NOMO-1 (cell line): Measurements from ENCODE around the gene DGKB.

Experiments
- DNase-seq, 2 experiments: peaks; one replicate each; lab custom pipeline; 2025; ENCODE audit not compliant: unreplicated experiment in 2 of 2; lab: John Stamatoyannopoulos, UW

DGKB gene

GRCh38 chr7:14762561-14762960 is 140.0 kb downstream of the DGKB start:
- no peak for DNase-seq

- no peak for DNase-seq
These were observed 140.8 kb downstream of the DGKB start for GRCh38 chr7:14761510-14762296.

- no peak for DNase-seq
These were observed 141.6 kb downstream of the DGKB start for GRCh38 chr7:14760730-14761478.

GRCh38 chr7:14759785-14760184 is 142.8 kb downstream of the DGKB start:
- DNase-seq = no peak

GRCh38 chr7:14754631-14755030 is 147.9 kb downstream of the DGKB start:
- no peak for DNase-seq

- no peak for DNase-seq
These were observed 150.2 kb downstream of the DGKB start for GRCh38 chr7:14752301-14752700.

GRCh38 chr7:14751461-14751860 is 151.1 kb downstream of the DGKB start:
- DNase-seq = peak; percentile 87 to 95

- no peak for DNase-seq
These were observed 154.1 kb downstream of the DGKB start for GRCh38 chr7:14748461-14748860.

GRCh38 chr7:14747701-14748100 is 154.8 kb downstream of the DGKB start:
- no peak for DNase-seq

- DNase-seq = no peak
These were observed 157.5 kb downstream of the DGKB start for GRCh38 chr7:14745076-14745475.

- no peak for DNase-seq
These were observed 161.9 kb downstream of the DGKB start for GRCh38 chr7:14740606-14741005.

GRCh38 chr7:14739841-14740185 is 162.7 kb downstream of the DGKB start:
- DNase-seq = no peak

GRCh38 chr7:14739168-14739840 is 163.2 kb downstream of the DGKB start:
- no peak for DNase-seq

- DNase-seq = peak in 1 of 2 experiments; percentile 20
These were observed 164.5 kb downstream of the DGKB start for GRCh38 chr7:14738086-14738485.

- no peak for DNase-seq
These were observed 167.7 kb downstream of the DGKB start for GRCh38 chr7:14734839-14735321.

GRCh38 chr7:14720785-14721184 is 181.8 kb downstream of the DGKB start:
- DNase-seq = no peak

- peak in 1 of 2 experiments; percentile 24 for DNase-seq
These were observed 184.7 kb downstream of the DGKB start for GRCh38 chr7:14717816-14718215.

GRCh38 chr7:14717169-14717568 is 185.4 kb downstream of the DGKB start:
- no peak for DNase-seq

- DNase-seq = no peak
These were observed 188.3 kb downstream of the DGKB start for GRCh38 chr7:14714161-14714728.

- no peak for DNase-seq
These were observed 204.3 kb downstream of the DGKB start for GRCh38 chr7:14698239-14698638.

- no peak for DNase-seq
These were observed 204.9 kb downstream of the DGKB start for GRCh38 chr7:14697684-14698083.
